ENCODE results near the gene GIGYF2.

DNA sequence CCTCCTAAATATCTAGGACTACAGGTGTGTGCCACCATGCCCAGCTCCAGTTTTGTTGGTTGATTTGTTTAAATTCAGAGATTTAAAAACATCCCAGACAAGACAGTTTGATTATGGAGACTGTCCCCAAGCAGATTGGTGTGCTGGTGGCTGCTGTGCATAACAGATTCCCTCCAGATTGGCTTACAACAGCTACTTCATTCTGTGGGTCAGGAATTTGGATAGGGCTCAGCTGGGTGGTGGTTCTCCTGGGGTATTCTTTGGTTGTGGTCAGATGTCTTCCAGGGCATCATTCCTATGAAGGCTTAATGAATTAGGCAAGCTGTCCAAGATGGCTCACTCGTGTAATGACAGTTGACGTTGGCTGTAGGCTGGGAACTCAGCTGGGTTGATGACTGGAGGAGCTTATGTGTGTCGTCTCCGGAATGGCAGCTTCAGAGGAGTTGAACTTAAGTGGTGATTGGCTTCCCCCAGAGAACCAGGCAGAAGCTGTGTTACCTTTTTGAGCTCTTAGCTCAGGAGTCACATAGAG, 162.3 kb downstream of the GIGYF2 start:
- TF ChIP-seq POLR2A (IDR thresholded peaks at IDR 0.05; ENCODE audit: low read depth) (no peak), POLR2AphosphoS5 (IDR thresholded peaks at IDR 0.05) (no peak), EP300 (IDR thresholded peaks at IDR 0.05) (no peak)
- TF ChIP-seq, protein P1, sequence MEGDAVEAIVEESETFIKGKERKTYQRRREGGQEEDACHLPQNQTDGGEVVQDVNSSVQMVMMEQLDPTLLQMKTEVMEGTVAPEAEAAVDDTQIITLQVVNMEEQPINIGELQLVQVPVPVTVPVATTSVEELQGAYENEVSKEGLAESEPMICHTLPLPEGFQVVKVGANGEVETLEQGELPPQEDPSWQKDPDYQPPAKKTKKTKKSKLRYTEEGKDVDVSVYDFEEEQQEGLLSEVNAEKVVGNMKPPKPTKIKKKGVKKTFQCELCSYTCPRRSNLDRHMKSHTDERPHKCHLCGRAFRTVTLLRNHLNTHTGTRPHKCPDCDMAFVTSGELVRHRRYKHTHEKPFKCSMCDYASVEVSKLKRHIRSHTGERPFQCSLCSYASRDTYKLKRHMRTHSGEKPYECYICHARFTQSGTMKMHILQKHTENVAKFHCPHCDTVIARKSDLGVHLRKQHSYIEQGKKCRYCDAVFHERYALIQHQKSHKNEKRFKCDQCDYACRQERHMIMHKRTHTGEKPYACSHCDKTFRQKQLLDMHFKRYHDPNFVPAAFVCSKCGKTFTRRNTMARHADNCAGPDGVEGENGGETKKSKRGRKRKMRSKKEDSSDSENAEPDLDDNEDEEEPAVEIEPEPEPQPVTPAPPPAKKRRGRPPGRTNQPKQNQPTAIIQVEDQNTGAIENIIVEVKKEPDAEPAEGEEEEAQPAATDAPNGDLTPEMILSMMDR (IDR thresholded peaks at IDR 0.05), result no peak

All from esophagus muscularis mucosa (tissue), 4 donors.